ENCODE data around the gene RABEP1.

Gene RABEP1

DNA sequence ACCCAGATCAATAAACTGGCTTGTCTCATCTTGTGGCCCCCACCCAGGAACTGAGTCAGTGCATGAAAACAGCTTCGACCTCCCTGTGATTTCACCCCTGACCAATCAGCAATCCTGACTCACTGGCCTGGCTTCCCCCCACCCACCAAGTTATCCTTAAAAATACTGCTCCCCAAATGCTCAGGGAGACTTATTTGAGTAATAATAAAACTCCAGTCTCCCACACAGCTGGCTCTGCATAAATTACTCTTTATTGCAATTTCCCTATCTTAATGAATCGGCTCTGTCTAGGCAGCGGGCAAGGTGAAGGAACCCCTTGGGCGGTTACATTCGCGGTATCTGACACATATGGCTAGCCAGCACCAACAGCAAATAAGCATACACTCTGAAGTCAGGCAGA lies 9.8 kb upstream of the RABEP1 start:
- DNase-seq (ENCODE audit: low read depth), result no peak

DNA sequence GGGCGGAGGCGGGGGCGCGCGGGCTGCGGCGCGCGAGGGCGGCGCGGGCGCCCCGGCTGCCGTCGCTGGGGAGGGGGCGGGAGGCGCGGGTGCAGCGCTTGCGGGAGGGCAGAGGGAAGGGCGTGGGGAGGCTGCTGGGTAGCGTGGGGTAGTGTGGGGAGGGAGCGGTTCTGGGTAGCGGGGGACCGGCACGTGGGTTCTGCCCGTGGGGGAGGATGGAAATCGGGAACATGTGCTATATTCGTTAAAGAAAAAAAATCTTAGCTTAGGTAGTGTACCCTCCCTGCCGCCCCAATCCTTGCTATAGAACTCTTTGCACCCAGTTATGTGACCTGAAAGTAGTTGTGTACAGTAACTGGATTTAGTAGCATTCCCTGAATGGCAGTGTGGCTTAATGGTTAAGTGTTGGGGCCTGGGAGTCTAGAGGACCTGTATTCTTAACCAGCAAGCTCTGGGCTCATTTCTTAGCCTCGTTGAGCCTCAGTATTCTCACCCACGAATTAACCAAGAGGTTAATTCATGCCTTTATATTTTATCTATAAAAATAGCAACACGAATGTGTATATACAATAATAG lies 646 bp downstream of the RABEP1 start:
- no peak for DNase-seq (ENCODE audit: low read depth)

DNA sequence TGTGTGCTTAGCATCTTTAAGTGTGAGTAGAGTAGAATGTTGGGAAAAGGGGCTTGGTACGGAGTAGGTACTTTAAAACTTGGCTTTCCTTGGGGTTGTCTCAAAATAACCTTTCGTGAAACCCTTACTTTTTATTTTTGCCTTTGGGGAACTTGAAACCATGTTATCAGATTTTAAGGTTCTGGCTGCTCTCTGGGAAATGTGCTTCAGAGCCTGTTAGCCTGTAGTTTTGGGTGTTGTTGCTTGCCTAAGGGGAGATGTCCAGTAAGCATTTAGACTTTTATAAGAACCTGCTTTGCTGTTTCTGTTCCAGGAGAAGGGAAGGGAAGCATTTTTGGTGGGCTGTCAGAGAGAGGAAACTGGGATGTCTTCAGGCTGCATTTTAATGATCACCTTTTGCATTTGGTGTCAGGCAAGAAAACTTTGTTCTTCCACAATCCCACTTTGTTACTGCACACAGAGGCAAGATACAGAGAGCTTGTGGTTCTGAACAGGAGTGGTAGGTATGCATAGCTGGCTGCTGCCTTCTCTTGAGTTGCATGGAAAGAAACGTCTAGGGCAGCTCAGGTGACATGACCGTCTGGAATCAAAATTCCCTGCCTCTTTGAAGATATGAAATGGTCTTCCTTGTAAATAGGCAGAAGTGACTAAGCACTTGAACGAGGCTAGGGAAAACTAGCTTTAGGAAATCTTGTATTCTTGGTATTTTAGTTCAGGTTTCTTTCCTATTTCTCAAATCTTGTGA lies 1.7 kb downstream of the RABEP1 start:
- no peak for DNase-seq (ENCODE audit: low read depth)

DNA sequence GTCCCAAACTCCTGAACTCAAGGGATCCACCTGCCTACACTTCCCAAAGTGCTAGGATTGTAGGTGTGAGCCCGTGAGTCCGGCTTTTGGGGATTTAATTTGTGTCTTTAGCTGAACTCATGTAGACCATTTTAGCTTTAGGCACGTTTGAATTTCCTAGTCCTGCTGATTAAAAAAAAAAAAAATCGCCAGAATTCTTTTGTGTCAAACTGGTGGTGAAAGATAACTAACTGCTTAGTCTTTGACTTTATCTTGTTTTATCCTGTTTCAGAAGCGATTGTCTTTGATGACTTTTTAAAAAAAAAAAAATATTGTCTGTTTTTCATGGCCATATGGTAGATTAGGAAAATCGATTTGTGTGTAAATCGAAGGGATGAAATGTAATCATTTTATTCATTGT lies 2.6 kb downstream of the RABEP1 start:
- DNase-seq (ENCODE audit: low read depth), result no peak

DNA sequence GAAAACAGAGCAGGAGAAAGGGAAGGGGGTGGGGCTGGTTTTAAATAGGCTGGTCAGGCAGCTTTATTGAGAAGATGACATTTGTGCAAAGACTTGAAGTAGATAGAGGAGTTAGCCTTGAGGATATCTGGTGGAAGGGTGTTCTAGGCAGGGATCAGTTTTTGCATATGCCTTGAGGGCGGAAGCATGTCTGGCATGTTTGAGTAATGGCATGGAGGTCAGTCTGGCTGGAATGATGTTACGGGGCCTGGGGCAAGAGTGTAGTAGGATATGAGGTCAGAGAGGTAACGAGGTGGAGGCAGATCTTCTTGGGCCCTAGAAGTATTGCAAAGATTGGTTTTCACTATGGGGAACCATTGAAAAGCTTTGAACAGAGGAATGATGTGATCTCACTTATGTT lies 4.8 kb downstream of the RABEP1 start:
- no peak for DNase-seq (ENCODE audit: low read depth)

DNA sequence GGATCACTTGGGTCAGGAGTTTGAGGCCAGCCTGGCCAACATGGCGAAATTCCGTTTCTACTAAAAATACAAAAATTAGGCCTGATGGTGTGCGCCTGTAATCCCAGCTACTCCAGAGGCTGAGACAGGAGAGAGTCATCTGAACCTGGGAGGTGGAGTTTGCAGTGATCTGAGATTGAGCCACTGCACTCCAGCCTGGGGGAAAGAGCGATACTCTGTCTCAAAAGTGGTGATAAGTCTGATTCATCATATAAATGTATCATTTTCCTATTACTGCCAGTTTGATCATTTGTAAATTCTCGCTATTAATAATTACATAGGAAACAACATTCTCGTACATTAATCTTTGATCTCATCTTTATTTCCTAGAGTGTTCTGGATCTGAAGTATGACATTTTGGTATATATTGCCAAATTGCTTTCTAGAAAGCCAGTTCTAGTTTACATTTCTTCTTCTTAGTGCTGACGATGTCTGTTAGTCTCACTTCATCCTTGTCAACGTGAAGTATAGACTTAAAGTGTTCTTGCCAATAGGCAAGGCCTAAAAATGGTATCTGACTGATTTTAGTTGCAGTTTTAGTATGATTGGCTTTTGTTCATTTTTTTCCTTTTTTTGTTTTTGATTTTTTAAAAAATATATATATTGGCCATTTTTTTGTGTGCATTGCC lies 9.7 kb downstream of the RABEP1 start:
- DNase-seq (ENCODE audit: low read depth), result no peak

DNA sequence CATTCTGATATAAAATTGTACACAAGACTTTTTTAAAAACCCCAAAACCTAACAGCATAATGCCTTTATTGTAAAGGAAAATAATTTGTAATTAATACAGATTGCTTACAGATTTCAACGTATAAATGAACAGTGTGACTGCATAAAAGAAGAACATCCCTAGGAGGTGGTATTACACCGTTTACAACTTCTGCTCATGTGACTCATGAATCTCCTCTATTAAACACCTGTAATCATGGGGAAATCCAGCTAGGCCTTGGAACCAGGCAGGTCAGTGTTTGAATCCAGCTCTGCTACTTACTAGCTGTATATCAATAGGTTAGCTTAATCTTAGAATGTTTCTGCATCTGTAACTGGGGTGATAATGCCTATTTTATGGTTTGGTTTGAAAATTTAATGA lies 15.2 kb downstream of the RABEP1 start:
- no peak for DNase-seq (ENCODE audit: low read depth)

DNA sequence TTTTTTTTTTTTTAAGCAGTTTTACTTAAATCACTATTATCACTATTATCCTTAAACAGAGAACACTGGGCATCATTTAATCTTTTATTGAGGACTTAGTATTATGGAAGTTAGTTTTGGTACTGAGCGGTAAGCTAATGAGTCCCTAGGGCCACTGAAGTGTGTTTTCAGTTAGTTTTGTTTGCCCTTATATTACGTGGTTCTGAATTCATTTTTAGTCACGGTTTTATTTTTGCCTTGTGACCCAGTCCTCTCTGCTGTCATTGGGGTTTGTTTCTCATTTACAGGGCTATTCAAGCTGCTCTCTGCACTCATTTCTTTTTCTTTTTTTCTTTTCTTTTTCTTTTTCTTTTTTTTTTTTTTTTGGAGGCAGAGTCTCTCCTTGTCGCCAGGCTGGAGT lies 17.3 kb downstream of the RABEP1 start:
- DNase-seq (ENCODE audit: low read depth), result no peak

DNA sequence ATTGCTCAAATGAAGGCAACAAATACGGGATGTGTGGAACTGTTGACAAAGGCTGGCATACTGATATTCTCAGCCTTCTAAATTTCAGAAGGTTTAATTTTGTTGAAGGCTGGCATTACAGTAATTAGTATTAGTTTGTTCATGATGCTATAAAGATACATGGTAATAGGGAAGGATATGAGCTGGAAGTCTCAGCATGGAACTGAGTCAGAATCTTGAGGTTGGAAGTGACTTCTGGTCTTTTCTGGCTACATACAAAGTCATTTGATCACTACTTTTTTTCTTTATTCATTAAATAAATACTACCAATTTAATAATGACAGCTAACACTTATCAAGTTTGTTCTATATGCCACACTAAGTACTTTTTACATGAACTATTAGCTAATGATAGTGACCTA lies 22.6 kb downstream of the RABEP1 start:
- DNase-seq (ENCODE audit: low read depth), result no peak

DNA sequence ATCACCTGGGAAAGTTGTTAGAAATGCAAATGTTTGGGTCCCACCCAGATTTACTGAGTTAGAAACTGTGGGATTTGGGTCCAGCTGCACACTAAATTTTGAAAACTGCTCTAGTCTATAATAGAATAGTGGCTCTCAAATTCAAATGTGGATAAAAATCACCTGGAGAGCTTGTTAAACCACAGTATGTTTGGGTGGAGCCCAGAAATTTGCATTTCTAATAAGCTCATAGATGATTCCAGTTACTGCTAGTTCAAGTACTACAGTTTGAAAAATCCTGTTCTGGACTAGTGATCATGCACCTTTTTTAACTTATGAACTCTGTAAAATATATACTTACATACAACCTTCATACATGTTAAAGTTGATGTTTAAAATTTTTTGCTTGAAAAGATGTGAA lies 27.8 kb downstream of the RABEP1 start:
- DNase-seq (ENCODE audit: low read depth), result no peak

DNA sequence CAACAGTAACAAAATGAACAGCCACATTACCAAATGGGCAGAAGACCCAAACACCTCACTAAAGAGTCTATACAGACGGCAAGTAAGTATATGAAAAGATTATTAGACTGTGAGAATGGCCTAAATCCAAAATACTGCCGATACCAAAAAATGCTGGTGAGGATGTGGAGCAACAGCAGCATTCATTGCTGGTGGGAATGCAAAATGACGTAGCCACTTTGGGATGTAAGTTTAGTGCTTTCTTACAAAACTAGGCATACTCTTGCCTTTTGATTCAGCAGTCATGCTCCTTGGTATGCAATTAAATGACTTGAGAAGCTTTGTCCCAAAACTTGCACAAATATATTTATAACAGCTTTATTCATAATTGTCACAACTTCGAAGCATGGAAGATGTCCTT lies 43.8 kb downstream of the RABEP1 start:
- DNase-seq (ENCODE audit: low read depth), result no peak

DNA sequence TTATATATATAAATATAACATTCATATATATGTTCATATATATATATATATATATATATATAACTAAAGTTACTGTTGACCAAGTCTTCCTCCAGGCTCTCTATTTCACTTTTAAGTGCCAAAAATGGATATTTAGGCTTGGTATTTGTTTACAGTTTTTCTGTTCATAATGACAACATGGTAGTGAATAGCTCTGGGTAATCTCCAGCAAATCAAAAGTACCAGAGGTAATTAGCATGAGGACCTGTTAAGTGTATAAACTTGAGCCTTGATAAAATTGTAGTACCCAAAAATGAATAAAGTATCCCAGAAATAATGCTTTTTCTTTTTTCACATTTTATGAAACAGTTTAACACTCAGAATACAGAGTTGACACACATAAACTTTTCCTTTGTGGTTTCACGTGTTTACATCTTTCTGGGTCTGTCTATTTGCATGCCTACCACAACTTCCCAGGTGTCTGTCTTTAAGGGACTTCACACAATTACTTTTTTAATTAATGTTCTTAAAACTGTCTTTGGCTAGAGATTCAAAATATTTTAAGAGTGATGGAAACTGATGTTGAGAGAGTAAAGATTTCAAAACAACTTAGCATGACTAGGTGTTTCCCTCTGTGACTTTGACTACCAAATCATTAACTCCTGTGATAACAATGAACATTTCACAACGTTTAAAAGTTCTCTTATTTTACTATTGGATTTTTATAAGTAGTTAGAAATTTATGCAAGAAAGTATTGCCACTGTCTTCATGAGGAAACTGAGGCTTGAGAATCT lies 47.9 kb downstream of the RABEP1 start:
- no peak for DNase-seq (ENCODE audit: low read depth)

DNA sequence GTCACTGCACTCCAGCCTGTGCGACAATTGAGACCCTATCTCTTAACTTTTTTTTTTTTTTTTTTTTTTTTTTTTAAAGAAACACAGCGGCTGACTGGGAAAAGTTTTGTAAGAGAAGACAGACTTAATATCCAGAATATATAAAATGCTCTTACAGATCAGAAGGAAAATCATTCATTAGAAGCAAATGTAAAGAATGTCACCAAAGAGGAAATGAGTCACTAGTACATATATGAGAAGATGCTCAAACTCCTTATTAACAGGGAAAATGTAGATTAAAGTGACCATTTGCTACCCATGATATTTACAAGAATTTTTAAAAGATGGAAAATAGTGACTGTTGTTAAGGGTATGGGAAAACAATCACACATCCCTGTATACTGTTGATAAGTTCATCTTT lies 48.9 kb downstream of the RABEP1 start:
- no peak for DNase-seq (ENCODE audit: low read depth)

DNA sequence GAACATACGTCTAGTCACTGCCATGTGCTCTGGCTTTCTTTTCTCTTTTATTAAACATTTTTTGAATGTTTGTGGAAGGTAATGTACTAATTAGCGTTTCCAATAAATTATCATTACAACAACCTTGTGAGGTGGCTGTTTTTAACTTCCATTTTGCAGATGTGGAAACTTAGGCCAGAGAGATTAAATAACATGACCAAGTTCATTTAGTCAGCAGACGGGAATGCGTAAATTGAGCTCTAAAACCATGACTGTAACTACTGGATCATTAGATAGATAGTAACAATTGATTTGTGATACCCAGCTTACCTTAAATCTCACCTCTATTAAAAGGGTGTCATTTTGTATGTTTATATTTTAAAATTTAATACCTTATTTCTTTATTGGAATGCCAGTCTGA lies 49.4 kb downstream of the RABEP1 start:
- no peak for DNase-seq (ENCODE audit: low read depth)

DNA sequence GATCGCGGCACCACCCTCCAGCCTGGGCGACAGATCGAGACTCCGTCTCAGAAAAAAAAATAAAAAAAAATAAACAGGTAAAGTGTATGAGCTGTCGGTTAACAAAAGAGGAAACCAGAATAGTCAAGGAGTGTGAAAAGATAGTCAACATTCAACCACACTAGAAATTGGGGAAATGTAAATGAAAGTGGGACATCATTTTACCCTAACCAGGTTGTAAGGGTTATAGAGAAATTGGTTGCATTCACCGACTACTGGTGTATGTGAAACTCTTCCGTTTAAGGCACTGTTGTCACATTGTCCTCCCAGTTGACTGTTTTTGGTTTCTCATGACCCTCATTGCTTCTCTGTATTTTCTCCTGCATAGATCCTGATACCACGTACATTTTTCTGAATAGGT lies 62.8 kb downstream of the RABEP1 start:
- DNase-seq (ENCODE audit: low read depth), result no peak

DNA sequence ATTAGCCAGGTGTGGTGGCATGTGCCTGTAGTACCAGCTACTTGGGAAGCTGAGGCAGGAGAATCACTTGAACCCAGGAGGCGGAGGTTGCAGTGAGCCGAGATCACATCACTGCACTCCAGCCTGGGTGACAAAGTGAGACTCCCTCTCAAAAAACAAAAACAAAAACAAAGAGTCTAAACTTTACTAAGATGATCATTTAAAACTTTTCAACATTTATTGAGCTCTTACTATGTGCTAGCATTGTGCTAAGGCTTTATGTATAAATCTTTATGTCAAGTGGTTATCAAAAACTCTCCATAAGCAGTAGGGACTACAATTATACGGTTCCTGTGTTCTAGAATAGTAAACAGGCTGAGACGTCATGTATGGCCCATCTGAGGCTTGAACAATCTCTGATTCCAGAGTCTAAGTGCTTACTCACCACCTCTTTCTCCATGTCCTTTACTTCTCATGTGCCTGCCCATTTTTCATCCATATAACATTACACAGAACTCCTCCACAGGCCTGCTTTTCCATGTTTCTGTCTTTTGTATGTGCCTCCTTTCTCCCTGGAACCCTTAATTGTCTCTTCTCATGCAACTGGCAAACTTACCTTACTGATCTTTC lies 70.7 kb downstream of the RABEP1 start:
- no peak for DNase-seq (ENCODE audit: low read depth)

DNA sequence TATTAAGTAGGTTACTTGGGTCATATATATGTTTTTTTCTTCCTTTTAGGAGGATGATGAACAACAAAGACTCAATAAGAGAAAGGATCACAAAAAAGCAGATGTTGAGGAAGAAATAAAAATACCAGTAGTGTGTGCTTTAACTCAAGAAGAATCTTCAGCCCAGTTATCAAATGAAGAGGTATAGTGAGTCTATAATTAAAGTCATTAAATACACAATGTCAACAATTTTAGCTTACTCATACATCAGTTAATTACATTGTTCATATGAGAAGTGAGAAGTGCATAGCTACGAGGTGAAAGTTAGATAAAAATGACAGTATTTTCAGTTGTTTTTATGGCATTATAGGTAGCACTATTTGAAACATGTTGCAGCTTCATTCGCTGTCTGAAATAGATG lies 72.2 kb downstream of the RABEP1 start:
- DNase-seq (ENCODE audit: low read depth), result no peak

DNA sequence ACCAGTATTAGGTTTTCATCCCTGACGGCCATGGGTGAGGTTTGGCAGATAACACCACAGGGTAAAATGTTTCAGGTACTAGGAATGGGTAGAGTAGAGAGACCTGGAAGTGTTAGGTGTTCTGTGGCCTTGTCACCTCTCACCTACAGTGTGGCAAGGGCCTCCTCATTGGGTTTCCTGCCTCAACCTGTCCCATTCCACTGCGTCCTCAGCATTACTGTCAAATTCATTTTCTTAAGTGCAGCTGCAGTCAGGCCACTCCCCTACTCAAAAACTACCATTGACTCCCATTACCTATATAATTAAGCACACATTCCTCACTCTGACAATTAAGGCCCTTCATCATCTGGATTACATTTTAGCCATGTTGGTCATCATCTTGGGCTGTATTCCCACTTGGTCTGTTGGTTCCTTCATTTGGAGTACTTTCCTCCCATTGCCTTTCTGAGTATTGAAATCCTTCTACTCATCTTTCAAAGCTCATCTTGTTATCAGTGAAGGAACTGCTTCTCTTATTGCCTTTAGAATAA lies 72.9 kb downstream of the RABEP1 start:
- no peak for DNase-seq (ENCODE audit: low read depth)

DNA sequence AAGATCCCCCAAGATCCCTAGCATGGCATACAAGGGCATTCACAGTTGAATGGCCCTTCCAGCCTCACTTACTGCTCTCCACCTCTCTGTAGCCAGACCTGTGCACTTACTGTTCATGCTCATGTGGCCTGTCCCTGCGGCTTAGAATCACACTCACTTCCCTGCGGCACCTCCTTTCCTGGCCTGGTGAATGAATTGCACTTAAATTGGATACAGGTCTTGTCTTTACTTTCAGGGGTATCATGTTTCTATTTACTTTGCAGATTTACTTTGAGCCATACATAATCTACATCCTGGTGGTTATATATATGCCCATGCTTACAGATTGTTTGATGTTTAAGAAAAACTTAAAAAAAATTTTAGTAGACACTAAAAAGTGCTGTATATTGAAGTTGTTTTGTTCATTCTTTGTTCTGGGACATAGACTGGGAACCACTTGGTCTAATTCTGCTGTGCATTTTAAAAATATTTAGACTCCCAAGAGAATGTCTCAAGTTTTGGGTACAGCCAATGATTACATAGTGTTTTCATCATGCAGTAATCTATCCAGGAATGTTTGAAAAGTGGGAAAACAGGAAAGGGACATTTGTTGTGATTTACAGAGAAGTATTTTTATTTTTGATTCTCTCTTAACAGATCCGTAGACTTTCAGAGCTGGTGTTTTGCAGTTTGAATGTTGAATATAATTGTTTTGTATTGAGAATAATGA lies 73.5 kb downstream of the RABEP1 start:
- no peak for DNase-seq (ENCODE audit: low read depth)

DNA sequence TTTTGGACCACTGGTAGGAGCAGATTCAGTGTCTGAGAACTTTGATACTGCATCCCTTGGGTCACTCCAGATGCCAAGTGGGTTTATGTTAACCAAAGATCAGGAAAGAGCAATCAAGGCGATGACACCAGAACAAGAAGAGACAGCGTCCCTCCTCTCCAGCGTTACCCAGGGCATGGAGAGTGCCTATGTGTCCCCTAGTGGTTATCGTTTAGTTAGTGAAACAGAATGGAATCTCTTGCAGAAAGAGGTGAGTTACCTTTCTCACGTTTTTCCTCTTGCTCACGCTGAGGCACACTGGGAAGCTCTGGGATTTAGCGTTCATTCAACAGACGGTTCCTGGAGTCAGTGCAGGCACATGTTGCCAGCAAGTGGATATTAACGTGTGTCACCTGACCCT lies 79.3 kb downstream of the RABEP1 start:
- no peak for DNase-seq (ENCODE audit: low read depth)

DNA sequence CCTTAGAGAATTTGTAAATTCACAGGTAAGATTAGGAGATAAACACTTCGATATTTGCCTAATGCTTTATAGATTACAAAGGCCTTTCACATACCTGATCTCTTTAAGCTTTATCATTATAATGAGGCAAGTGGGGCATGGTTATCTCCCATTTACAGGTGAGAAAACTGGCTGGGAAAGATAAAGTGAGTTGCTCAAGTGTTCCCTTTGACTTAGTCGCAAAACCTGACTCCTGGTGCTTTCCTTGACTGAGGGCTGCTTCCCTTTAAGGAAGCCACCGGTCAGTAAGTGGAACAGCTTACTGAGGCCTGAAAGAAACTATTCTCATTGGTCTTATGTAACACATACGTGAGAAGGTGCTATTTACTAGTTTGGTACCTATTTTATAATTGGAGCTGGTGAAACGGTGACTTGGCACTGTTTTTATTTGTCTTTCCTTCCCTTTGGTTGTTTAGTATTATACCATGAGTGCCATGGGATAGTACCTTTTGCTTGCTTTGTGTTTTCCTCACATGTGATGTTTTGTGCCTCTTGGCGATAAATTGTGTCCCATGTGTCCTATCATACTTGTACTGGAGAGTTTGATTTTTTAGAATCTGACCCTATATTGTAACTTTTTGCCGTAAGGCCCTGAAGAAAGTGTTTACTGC lies 80.2 kb downstream of the RABEP1 start:
- no peak for DNase-seq (ENCODE audit: low read depth)

All from stimulated activated CD8-positive, alpha-beta memory T cell treated with anti-CD3 and anti-CD28 coated beads, Interleukin-15, amount 100 ng/mL, for 1 hour (primary cell).